PFSK-1 (cell line): ENCODE data around the gene BCL2.

Source experiments
- SIN3A ChIP-seq: IDR thresholded peaks from 2 replicates; pipeline ENCODE4 v1.6.1; 2012; ENCODE audit warnings: mild to moderate bottlenecking, low read length, moderate library complexity, borderline replicate concordance; ENCODE audit not compliant: insufficient read depth
- TAF1 ChIP-seq: IDR thresholded peaks from 2 replicates; pipeline ENCODE4 v1.6.1; 2012; ENCODE audit warnings: low read length, control low read depth, borderline replicate concordance; ENCODE audit not compliant: insufficient read depth
- TF ChIP-seq, protein P1 (sequence below), 2 experiments: IDR thresholded peaks; 2 replicates each; pipeline versions ENCODE4 v1.6.1 to v1.8.0; 2011 to 2012; ENCODE audit warnings: low read depth in 2 of 2, low read length in 2 of 2, control low read depth in 1 of 2, inconsistent platforms in 1 of 2, mild to moderate bottlenecking in 1 of 2, moderate library complexity in 1 of 2; ENCODE audit not compliant: insufficient read depth in 1 of 2

DNA sequence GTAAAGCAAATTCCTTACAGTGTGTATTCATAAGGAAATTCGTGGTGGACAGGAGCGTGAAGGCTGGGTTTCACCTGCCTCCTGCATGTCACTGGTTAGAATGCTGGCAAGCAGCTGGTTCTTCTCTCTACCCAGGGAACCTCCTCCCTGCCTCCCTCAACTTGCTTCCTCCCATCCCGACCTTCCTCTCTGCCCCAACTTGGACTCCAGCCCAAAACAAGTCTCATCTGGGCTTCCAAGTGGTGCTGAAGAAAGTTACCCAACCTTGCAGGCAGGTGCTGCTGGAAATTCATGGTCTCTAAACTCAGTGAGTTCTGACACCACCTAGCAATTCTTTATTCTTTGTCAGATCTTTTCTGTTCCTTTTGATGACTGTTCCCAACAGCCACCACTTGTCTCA lies 184.5 kb downstream of the BCL2 start:
- TF ChIP-seq TAF1 (no peak), SIN3A (no peak)
- TF ChIP-seq, protein P1, sequence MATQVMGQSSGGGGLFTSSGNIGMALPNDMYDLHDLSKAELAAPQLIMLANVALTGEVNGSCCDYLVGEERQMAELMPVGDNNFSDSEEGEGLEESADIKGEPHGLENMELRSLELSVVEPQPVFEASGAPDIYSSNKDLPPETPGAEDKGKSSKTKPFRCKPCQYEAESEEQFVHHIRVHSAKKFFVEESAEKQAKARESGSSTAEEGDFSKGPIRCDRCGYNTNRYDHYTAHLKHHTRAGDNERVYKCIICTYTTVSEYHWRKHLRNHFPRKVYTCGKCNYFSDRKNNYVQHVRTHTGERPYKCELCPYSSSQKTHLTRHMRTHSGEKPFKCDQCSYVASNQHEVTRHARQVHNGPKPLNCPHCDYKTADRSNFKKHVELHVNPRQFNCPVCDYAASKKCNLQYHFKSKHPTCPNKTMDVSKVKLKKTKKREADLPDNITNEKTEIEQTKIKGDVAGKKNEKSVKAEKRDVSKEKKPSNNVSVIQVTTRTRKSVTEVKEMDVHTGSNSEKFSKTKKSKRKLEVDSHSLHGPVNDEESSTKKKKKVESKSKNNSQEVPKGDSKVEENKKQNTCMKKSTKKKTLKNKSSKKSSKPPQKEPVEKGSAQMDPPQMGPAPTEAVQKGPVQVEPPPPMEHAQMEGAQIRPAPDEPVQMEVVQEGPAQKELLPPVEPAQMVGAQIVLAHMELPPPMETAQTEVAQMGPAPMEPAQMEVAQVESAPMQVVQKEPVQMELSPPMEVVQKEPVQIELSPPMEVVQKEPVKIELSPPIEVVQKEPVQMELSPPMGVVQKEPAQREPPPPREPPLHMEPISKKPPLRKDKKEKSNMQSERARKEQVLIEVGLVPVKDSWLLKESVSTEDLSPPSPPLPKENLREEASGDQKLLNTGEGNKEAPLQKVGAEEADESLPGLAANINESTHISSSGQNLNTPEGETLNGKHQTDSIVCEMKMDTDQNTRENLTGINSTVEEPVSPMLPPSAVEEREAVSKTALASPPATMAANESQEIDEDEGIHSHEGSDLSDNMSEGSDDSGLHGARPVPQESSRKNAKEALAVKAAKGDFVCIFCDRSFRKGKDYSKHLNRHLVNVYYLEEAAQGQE (IDR thresholded peaks at IDR 0.05; ENCODE audit: insufficient read depth in 1 of 2, low read depth in 2 of 2, low read length in 2 of 2) = no peak
